Activated naive CD4-positive, alpha-beta T cell treated with anti-CD3 and anti-CD28 coated beads, Interleukin-2, amount 10 ng/mL, durations not matched to agents 5 hours and 36 hours (primary cell): ENCODE results near the gene LRRC37A3. TPM values are rescaled to one million over a fixed set of nuclear protein-coding genes. Genes with fewer than 3 reads are reported as not detected.

ENCODE experiments used
- total RNA-seq, 2 experiments: library from RNA; stranded (reverse); gene quantifications; one replicate each; pipeline ENCODE4 v1.2.3, GENCODE V29; 2021

The LRRC37A3 gene
- 10 to 100 TPM; 19.1 to 21.8 TPM for total RNA-seq

GRCh38 chr17:64919289-64920025, at the start of gene LRRC37A3:
Gene LRRC37A3, minus strand, starts transcription at chr17:64919478. Its CDS starts 22,221 bp downstream, at chr17:64897257.

Other genes with a start within 250 kb of the LRRC37A3 start
- 10 to 100 TPM; 79.3 to 80.2 TPM for gene GNA13, start 137.3 kb upstream of the LRRC37A3 start, total RNA-seq
- 1 to 10 TPM; 2.3 to 3.6 TPM for gene RGS9, start 217.9 kb upstream of the LRRC37A3 start, total RNA-seq